Epidermal melanocyte (primary cell): ENCODE measurements around the gene RNF213.

Experiments used
- DNase-seq: peaks from one replicate; pipeline ENCODE4 v3.0.0; 2011; ENCODE audit warnings: low spot score; ENCODE audit not compliant: insufficient read length

RNF213 gene

GRCh38 chr17:80414803-80415625 is 154.4 kb downstream of the RNF213 start, which contains the start of gene ENDOV:
Gene ENDOV (plus strand): TSS chr17:80415167. CDS start chr17:80415195, 28 bp downstream.
- peak; percentile 98 for DNase-seq

- no peak for DNase-seq
Observed at GRCh38 chr17:80415626-80416137, 155.0 kb downstream of the RNF213 start.

DNA sequence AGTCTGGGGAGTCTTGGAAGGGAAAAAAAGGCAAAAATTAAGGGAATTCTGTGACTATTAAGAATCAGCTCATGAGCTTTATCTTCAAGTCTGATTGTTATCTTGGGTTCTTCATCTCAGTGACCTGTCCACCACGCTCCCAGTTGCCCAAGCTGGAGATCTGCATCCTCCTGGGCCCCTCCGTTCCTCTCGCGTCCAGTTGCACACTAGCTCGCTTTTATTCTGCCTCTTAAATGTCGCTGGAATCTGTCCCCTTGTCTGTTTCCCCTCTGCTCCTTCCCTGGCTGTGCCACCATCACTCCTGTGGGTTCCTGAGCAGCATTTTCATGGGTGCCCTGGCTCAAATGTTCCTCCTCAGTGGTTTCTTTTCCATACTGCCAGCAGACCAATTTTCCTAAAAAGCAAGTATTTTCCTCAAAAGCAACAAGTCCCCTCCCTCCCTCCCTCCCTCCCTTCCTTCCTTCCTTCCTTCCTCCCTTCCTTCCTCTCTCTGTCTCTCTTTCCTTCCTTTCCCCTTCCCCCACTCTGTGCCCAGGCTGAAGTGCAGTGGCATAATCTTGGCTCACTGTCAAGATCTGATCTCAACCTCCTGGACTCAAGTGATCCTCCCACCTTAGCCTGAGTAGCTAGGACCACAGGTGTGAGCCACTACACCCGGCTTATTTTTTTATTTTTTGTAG is 155.7 kb downstream of the RNF213 start:
- no peak for DNase-seq

GRCh38 chr17:80416940-80417293 is 156.3 kb downstream of the RNF213 start:
- no peak for DNase-seq

- DNase-seq: no peak
Observed at GRCh38 chr17:80418589-80418988, 157.9 kb downstream of the RNF213 start.

- DNase-seq: no peak
Observed at GRCh38 chr17:80419255-80419654, 158.6 kb downstream of the RNF213 start.

DNA sequence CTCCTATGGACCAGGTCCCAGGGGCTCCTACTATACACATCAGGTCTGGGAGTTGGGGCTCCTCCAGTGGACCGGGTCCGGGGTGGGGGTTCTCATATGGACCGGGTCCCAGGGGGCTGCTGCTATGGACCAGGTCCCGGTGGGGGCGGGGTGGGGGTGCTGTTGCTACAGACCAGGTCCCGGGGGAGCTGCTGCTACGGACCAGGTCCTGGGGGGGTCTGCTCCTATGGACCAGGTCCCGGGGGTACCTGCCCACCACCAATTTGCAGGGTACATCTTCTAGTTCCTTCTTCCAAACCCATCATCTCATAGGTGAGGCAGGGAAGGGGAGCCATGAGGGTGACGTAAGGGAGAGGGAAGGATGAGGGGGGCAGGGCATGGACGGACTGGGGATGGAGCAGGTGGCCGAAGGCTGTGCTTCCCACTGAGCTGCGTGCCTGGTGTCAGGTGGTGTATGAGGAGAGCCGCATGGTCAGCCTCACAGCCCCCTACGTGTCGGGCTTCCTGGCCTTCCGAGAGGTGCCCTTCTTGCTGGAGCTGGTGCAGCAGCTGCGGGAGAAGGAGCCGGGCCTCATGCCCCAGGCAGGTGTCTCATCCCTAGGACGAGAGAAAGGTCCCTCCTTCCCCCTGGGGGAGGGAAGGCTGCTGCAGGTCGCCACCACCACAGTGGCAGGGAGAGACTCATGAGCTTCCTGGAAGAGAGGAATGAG is 160.9 kb downstream of the RNF213 start:
- peak; percentile 9 for DNase-seq

- no peak for DNase-seq
Observed at GRCh38 chr17:80422276-80422675, 161.6 kb downstream of the RNF213 start.

- no peak for DNase-seq
Observed at GRCh38 chr17:80422981-80423380, 162.3 kb downstream of the RNF213 start.

DNA sequence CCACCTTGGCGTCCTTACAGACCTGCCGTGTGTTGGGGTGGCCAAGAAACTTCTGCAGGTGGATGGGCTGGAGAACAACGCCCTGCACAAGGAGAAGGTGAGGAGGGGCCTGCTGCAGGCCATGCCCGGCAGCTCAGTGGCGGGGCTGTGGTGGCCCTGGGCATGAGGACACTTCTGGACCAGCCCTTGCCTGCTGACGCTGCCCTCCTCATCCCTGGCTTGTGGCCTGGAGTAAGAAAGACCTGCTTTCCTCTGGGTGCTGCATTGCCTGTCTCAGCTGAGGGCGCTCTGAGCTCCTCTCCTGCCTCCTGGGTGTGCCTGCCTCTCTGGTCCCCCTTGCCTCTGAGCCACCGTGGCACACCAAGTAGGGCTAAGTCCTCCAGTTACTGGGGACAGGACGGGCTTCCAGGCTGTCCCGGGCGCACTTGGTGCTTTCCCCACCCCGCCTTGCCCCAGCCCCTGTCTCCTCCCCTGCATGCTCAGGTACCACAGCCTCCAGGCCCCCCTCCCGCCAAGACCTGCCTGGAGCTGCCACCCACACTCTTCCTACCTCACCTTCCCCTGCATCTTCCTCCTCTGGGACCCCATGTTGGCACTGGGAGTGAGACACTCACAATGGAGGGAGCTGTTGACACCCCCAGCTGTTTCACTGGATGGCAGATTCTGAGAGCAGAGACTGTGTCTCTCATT is 163.0 kb downstream of the RNF213 start:
- no peak for DNase-seq

DNA sequence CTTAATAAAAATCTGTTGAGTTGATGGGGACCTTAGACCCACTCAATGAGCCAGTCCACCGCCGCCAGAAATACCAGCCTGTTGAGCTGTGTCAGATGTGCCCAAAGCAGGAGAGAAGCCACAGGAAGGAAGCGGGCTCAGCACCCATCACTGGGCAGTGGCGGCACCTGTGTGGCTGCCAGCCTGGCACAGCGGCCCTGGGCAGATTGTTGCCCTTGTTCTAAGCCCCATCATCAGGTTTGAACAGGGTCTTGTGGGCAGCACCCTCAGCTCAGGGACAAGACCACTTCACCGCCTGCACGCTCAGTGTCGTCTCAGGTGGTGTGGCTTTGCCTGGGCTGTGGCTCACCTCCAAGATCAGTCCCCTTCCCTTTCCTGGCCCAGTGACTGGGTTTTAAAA is 163.6 kb downstream of the RNF213 start:
- peak; percentile 8 for DNase-seq

GRCh38 chr17:80424878-80425765 is 164.5 kb downstream of the RNF213 start:
- DNase-seq: peak; percentile 3

- peak; percentile 16 for DNase-seq
Observed at GRCh38 chr17:80425835-80426426, 165.3 kb downstream of the RNF213 start.

- peak; percentile 92 for DNase-seq
Observed at GRCh38 chr17:80426671-80427326, 166.1 kb downstream of the RNF213 start.

DNA sequence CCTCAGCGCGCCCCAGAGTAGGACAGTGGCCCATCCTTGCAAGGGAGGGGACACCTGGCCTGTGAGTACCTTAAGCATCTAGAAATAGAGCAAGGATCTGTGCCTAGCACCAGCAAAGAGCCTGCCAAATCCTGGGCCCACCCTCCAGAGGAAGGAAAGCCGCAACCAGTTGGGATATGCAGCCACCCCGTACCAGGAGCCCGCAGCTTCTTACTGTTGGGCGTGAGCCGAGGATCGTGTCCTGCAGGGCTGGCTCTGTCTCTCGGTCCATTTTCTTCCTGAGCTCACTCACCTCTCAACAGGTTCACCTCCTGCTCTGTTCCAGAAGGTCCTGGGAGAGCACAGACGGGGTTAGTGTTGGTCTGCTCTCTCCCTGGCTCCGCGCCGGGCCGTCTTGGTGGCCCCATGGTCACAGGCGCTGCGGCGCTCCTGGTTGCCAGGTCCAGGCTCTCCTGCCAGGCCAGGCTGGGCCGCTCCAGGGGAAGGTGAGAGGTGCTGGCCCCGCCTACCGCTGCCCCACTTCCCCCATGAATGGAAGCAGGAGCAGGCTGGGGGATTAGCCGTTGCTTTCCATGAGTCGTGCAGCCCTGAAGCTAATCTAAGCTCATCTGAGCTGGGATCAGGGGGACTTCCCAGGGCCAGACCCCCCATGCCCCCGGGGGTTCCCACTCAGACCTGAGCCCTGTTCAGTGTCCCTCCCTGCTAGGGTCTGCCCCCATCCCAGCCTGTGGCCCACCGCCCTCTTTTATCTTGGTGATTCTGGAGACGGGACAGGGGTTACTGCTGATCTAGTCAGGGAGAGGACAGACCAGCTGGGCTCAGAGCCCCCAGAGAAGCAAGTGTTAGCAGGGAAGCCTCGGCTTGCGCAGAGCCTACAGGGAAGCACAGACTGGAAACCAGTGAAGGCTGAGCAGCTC is 167.0 kb downstream of the RNF213 start:
- DNase-seq: no peak

DNA sequence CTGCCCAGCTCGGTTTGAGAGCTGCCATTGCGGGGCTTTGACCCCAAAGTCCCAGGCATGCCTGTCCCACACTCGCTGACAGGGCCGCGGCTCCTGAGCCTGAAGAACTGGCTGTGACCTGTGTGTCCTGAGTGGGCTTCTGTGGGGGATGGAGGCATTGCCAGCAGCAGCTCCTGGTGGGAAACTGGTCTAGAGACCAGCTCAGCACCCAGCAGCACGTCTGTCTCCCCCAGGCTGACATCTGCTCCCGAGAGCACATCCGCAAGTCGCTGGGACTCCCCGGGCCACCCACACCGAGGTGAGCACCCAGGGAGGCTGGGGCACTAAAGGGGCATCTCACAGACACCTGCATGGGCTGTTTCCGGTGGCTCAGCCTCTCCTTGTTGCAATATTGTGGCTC is 167.7 kb downstream of the RNF213 start:
- no peak for DNase-seq

- DNase-seq: no peak
Observed at GRCh38 chr17:80428796-80429195, 168.1 kb downstream of the RNF213 start.
